Body of pancreas (tissue), 4 donors: ENCODE measurements around the gene FBLN5. TPM values are rescaled to one million over a fixed set of nuclear protein-coding genes. Genes with fewer than 3 reads are reported as not detected.

Source experiments
- ATAC-seq: fragments of 150-250 bp; one replicate; pipeline ENCODE4 v1.9.1; 2016
- DNase-seq, 4 donors: peaks; one replicate each; pipeline ENCODE4 v3.0.0-alpha.2; 2019
- H3K27ac ChIP-seq, 4 donors: fragments of 200-600 bp; sonication (generic); 1 replicate in 3 of 4; 2 replicates in 1 of 4; pipeline versions ENCODE4 v1.5.1 to v1.6.1; 2016 to 2019; ENCODE audit warnings: mild to moderate bottlenecking in 1 of 4, mixed read lengths in 1 of 4, moderate library complexity in 1 of 4
- H3K27me3 ChIP-seq, 2 donors: fragments of 200-600 bp; sonication (generic); one replicate each; pipeline ENCODE4 v1.6.0; 2016; ENCODE audit warnings: mild to moderate bottlenecking in 1 of 2
- H3K36me3 ChIP-seq, 2 donors: fragments of 200-600 bp; sonication (generic); replicated peaks in 1 of 2; 2 replicates each; pipeline ENCODE4 v1.5.1; 2016; ENCODE audit warnings: low read depth in 2 of 2; ENCODE audit not compliant: insufficient read depth in 1 of 2
- H3K4me1 ChIP-seq: fragments of 200-600 bp; sonication (generic); one replicate; pipeline ENCODE4 v1.6.0; 2016
- H3K4me3 ChIP-seq, 2 donors: fragments of 200-600 bp; sonication (generic); 1 replicate in 1 of 2; 2 replicates in 1 of 2; pipeline ENCODE4 v1.5.1; 2016 to 2019
- H3K9me3 ChIP-seq, 3 donors: fragments of 200-600 bp; sonication (generic); 1 replicate in 2 of 3; 2 replicates in 1 of 3; pipeline ENCODE4 v1.5.1; 2016
- POLR2A ChIP-seq, 3 donors: fragments of 450-650 bp; IDR thresholded peaks; one replicate each; pipeline ENCODE4 v1.6.1; 2016; ENCODE audit warnings: antibody characterized with exemption in 3 of 3, mild to moderate bottlenecking in 2 of 3
- WGBS, 2 donors: methylation state at CpG; one replicate each; pipeline ENCODE4 v1.1.5; 2017; 5-methylcytosine and 5-hydroxymethylcytosine counted together
- intact Hi-C: fragments of 100-400 bp; cut with DNase I; formaldehyde crosslinking; loops from one replicate; pipeline ENCODE4 v1.15.1; 2023
- total RNA-seq, 2 donors: library from RNA; depleted of rRNA; stranded (reverse); fragments of >200 nt; gene quantifications; one replicate each; pipeline ENCODE4 v1.1.0, GENCODE V29; 2016
- TF ChIP-seq, protein P1 (sequence below), 7 experiments: fragments of 450-650 bp in 4 of 7; fragments of 200-600 bp in 3 of 7; sonication (generic) in 3 of 7; IDR thresholded peaks; one replicate each; pipeline ENCODE4 v1.5.1; 2016 to 2019; ENCODE audit warnings: antibody characterized with exemption in 7 of 7

The FBLN5 gene
- total RNA-seq, 2 donors from 2014 or later, result 52.1 to 129 TPM

DNA sequence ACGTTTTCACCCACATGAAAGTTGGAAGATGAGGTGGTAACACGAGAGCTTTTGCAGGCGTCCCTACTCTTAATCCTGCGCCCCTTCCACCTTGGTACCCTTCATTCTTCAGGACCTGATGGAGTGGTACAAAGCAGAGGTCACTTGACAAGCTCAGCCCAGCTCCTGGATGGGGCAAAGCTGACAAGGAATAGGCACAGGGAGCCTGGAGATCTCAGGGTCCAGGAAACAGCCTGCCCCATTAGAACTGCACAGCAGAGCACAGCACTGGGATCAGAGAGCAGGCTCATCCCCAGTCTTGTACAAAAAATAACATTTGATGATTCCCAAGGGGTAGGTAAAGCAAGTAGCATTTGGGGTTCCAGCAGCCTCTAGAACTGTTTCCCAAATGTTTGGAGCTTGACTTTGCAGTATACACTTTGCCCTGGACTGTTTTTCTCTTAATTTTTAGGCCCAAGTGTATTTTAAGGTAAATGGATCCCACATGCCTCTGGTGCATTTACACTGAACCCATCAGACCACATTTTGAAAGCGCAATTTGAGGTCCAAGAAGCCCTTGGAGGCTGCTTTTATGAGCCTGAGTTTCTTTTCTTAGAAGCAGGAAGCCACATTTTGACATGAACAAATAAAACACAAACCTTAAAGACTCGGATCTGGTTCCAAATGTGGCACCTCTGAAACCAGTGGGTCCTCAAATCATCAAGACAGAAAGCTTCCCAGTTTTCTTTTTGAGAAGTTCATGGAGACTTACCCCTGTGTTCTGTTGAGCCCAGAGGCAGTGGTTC, 80.8 kb downstream of the FBLN5 start:
- H3K9me3 ChIP-seq, result no peaks in the 10 kb centered on the region
- DNase-seq (no peak), ATAC-seq (no peak)
- 82 to 90% methylated on average over 6 of the region's 6 CpGs for WGBS, 2 donors
- H3K4me3 ChIP-seq, result no peak overlapping the region
- no peak overlapping the region for H3K27ac ChIP-seq
- H3K27me3 ChIP-seq, result no peaks in the 10 kb centered on the region
- peaks cover 31% of the 10 kb centered on the region for H3K4me1 ChIP-seq
- no peaks in the 10 kb centered on the region for H3K36me3 ChIP-seq
- TF ChIP-seq, protein P1, sequence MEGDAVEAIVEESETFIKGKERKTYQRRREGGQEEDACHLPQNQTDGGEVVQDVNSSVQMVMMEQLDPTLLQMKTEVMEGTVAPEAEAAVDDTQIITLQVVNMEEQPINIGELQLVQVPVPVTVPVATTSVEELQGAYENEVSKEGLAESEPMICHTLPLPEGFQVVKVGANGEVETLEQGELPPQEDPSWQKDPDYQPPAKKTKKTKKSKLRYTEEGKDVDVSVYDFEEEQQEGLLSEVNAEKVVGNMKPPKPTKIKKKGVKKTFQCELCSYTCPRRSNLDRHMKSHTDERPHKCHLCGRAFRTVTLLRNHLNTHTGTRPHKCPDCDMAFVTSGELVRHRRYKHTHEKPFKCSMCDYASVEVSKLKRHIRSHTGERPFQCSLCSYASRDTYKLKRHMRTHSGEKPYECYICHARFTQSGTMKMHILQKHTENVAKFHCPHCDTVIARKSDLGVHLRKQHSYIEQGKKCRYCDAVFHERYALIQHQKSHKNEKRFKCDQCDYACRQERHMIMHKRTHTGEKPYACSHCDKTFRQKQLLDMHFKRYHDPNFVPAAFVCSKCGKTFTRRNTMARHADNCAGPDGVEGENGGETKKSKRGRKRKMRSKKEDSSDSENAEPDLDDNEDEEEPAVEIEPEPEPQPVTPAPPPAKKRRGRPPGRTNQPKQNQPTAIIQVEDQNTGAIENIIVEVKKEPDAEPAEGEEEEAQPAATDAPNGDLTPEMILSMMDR (IDR thresholded peaks at IDR 0.05), result no peak
- no peak for TF ChIP-seq POLR2A (IDR thresholded peaks at IDR 0.05)
- intact Hi-C loops, result no loop called here

DNA sequence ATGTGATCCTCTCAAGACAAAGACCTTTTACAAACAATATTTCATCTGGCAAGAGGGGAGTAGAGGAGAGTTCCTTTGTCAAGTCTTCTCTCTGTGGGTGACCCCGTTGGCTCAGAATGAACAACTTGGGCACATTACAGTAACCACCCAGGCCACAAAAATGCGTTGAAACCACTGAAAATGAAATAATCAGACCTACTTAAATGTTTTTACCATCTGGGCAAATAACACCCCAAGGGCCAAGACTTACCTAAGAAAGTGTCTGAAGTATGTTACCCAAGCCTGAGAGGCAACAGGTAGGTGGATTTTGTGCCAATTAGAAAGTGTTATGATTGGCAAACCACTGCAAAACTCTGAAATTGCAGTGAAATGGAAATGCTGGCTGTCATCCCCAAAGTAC, 81.4 kb downstream of the FBLN5 start:
- Histone ChIP-seq H3K9me3 (no peaks in the 10 kb centered on the region), H3K4me1 (peaks cover 25% of the 10 kb centered on the region), H3K27ac (no peak overlapping the region), H3K4me3 (no peak overlapping the region), H3K27me3 (no peaks in the 10 kb centered on the region), H3K36me3 (no peaks in the 10 kb centered on the region)
- DNase-seq, result no peak
- WGBS, 2 donors, result 90 to 91% methylated on average over 2 of the region's 2 CpGs
- intact Hi-C loops, result no loop called here
- TF ChIP-seq, protein P1 (IDR thresholded peaks at IDR 0.05), result no peak
- TF ChIP-seq POLR2A (IDR thresholded peaks at IDR 0.05), result no peak
- ATAC-seq, result no peak

DNA sequence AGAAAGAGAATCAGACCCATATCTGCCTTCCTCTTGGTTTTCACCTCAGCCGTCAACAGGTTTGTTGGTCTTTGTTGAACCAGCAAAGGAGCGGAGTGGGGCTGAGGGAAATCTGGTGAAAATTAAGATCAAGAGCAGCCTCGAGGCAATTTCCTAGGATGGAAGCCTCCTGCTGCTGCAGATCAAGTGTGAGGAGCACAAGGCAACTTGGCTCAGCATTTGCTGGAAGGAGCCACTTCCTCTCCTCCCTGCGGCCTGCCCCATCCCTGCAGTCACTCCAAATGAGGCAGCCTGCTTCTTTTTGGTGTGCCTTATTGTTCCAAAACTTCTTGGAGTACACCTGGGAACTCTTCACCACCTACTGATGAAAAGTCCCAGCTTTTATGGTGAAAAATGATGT, 85.1 kb downstream of the FBLN5 start:
- 88 to 89% methylated on average over 4 of the region's 4 CpGs for WGBS, 2 donors
- Histone ChIP-seq H3K27me3 (no peaks in the 10 kb centered on the region), H3K27ac (no peak overlapping the region), H3K9me3 (no peaks in the 10 kb centered on the region), H3K4me1 (peaks cover 9% of the 10 kb centered on the region), H3K4me3 (no peak overlapping the region), H3K36me3 (no peaks in the 10 kb centered on the region)
- intact Hi-C loops, result no loop called here
- no peak for ATAC-seq
- no peak for DNase-seq
- TF ChIP-seq, protein P1 (IDR thresholded peaks at IDR 0.05), result no peak
- TF ChIP-seq POLR2A (IDR thresholded peaks at IDR 0.05), result no peak

DNA sequence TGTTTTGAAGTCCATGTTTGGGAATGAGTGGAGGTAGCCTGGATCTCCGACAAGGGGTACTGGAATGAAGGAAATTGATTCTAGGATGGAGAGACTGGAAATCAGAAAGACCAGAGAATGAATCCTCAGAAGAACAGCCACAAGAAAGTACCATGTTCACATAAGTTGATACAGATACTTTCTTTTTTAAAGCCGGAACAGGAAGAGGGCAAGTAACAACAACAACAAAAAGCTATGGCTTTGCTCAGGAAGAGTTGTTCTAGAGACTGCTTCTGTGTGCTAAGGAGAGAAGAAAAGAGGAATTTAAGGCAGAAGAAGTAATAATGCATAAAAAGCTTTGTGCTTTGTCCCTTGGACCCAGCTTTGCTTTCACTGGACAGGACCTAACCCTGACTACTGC, 86.4 kb downstream of the FBLN5 start:
- 84 to 98% methylated on average over 2 of the region's 2 CpGs for WGBS, 2 donors
- TF ChIP-seq POLR2A (IDR thresholded peaks at IDR 0.05), result no peak
- TF ChIP-seq, protein P1 (IDR thresholded peaks at IDR 0.05), result no peak

DNA sequence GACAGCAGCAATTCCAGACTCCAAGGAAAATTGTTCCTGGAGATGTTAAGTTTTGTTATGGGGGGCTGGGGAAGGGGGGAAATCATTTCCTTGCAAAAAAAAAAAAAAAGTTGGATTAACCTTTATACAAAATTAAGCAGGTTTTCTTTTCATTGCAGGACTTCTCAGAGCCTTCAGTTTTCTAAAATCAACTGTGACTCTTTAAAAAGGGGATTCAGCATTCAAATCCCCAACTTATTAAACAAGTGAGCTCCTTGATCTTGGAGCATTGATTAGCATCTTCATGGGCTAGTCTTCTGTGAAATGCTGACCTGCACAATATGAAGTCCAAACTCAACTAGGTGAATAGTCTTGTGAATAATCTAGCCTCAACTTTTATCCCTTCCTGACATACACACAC, 87.3 kb downstream of the FBLN5 start:
- Histone ChIP-seq H3K4me1 (peaks cover 9% of the 10 kb centered on the region), H3K9me3 (no peaks in the 10 kb centered on the region), H3K27me3 (no peaks in the 10 kb centered on the region), H3K36me3 (no peaks in the 10 kb centered on the region), H3K27ac (no peak overlapping the region), H3K4me3 (no peak overlapping the region)
- ATAC-seq (no peak), DNase-seq (no peak)
- TF ChIP-seq, protein P1 (IDR thresholded peaks at IDR 0.05), result no peak
- TF ChIP-seq POLR2A (IDR thresholded peaks at IDR 0.05), result no peak
- intact Hi-C loops, result no loop called here

More for the DNA sequence above, 86.4 kb downstream of the FBLN5 start:
- ATAC-seq (no peak), DNase-seq (no peak)
- H3K27ac ChIP-seq, result no peak overlapping the region
- peaks cover 9% of the 10 kb centered on the region for H3K4me1 ChIP-seq
- no peaks in the 10 kb centered on the region for H3K9me3 ChIP-seq
- no peak overlapping the region for H3K4me3 ChIP-seq
- no peaks in the 10 kb centered on the region for H3K36me3 ChIP-seq
- H3K27me3 ChIP-seq, result no peaks in the 10 kb centered on the region
- intact Hi-C loops, result no loop called here
